ENCODE measurements around the gene CCDC88C.
"Not testable (repeated sequence)": the region's sequence is repeated elsewhere in the genome, so short reads cannot be mapped to it uniquely, and the experiment has no call there.

Gene CCDC88C

GRCh38 chr14:91261986-91262549 lies 155.6 kb downstream of the CCDC88C start:
- DNase-seq: no peak

- no peak for DNase-seq
Observed at GRCh38 chr14:91261115-91261514, 156.5 kb downstream of the CCDC88C start.

GRCh38 chr14:91258876-91259275 lies 158.7 kb downstream of the CCDC88C start:
- DNase-seq: no peak

- no peak for DNase-seq
Observed at GRCh38 chr14:91258011-91258618, 159.5 kb downstream of the CCDC88C start.

- DNase-seq: no peak
Observed at GRCh38 chr14:91257328-91258010, 160.2 kb downstream of the CCDC88C start.

- no peak for DNase-seq
Observed at GRCh38 chr14:91256661-91257060, 161.0 kb downstream of the CCDC88C start.

DNA sequence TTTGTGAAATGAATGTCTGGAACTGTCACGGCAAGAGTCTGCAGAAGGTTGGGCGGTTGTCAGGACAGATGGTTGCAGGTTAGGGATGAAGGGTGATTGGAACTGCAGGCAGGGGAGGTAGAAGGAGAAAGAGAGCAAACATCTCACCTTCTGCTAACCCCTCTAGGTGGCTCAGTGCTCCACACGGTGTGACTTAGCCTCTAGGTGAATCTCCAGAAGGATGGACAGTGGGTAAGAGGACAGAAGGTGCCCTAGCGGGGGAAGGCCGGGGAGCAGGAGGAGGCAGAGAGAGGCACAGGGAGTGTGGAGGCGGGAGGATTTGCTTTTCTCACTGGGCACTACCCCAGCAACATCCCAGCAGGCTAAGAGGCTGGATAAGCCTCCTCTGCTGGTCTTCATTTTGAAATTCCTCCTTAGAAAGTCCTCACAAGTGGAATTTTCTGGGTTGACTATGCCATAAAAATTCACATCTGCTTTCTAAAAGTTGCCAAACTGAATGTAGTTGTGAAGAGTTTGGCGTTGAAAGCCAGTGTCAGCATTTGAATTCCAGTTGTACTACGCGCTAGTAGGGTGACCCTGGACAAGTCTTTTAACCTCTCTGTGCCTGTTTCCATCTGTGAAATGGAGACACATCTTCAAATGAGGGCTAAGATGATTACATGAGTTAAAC lies 162.5 kb downstream of the CCDC88C start:
- no peak for DNase-seq

DNA sequence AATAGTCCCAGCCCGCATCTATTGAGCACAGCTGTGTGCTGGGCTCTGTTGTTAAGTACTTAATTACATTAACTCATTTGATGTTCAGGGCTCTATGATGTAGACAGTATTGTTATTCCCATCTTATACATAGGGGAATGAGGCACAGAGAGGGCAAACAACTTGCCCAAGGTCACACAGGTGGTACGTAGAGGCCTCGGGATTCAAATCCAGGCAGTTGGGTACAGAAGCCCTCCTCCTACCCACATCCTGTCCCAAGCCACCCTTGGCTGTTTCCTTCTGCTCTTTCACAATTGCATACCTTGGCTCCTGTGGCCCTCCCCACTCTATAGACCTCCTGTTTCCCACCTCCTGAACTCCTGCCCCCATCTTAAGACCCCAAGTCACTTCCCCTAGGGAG lies 163.2 kb downstream of the CCDC88C start:
- DNase-seq: no peak

DNA sequence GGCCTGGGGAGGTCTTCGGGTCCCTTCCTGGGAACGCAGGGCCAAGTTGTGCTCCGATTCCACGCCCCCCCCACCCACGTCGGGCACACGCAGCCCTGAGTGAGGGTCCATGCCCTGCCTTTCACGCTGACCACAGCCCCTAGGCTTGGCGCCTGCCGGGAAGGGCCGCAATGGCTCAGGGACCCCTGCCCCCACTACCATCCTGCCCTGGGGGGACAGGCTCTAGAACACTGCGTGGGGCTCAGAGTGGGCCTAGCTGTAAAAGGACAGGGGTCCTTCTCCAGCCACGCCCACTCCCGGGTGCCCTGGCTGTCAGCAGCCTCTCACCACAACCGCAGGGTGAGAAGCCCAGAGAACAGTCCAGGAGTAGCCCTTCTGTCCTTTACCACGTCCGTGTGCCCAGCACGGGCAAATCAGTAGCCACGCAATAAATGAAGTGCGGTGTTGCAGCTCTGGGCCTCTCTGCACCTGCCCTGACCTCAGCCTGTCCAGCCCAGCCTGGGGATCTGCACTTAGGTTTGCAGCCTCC lies 163.8 kb downstream of the CCDC88C start:
- DNase-seq: no peak

GRCh38 chr14:91252871-91253794 lies 164.5 kb downstream of the CCDC88C start:
- DNase-seq: no peak

- no peak for DNase-seq
Observed at GRCh38 chr14:91250912-91251311, 166.7 kb downstream of the CCDC88C start.

DNA sequence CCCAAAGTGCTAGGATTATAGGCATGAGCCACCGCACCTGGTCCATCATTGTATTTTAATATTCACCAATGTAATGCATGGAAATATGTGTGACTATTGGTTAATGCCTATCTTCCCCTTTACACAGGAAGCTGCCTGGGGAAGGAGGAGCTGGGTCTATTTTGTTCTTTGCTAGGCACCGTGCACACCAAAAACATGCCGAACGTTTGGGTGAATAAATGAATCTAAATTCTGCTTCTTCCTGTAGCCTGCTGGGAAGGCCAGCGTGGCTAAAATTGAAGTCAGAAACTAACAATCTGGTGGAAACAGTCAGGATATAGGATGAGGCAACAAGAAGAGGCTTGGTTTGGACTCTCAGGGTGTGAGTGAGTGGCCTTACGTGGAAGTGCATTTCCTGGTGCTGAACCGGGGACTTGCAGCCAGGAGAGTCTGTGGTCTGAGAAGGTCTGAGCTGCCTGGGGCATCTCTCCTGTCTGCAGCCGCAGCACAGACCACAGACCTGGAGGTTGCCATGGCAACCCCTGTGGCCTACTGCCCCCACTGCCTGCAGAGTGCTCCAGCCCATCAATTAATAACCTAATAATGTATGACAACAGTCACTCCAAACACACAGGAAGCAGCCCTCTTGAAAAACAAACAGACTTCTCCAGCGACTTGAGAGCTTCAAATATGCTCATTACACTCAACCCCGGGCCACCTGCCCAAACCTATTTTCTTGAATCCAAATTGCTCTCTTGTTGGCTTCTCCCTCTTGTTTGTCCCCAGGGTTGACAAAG lies 167.6 kb downstream of the CCDC88C start:
- no peak for DNase-seq

DNA sequence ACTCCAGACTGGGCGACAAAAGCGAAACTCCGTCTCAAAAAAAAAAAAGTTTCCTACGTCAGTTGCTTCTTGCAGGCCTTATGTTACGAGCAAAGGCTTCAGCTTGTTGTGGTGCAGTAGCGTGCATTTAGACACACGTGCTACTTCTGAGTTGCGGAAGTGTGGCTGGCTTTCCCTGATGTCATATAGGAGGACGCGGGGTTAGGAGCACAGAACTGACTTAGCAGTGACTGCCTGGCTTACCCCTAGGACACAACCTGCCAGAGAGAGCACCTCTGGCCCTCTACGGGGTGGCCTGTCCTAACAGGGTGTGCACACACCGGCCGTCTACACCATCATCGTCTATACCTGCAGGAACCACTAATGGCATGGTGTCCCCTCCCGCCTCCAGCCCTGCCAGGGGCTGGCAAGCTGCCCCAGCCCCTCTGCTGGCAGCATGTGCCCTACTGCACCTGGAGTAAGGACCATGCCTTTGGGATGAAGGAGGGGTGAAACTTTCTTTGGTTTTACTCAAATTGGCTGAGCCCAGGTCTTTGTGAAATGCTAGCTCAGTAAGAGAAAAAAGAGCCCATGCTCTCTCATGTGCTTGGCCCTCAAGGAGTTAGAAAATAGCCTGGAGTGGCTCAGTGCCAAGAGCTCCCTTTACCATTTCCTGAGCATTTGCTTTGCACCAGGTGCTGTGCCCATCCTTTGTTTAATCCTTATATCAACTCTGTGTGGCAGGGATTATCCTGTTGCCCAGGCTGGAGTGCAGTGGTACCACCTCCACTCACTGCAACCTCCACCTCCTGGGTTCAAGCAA lies 171.4 kb downstream of the CCDC88C start:
- no peak for DNase-seq

DNA sequence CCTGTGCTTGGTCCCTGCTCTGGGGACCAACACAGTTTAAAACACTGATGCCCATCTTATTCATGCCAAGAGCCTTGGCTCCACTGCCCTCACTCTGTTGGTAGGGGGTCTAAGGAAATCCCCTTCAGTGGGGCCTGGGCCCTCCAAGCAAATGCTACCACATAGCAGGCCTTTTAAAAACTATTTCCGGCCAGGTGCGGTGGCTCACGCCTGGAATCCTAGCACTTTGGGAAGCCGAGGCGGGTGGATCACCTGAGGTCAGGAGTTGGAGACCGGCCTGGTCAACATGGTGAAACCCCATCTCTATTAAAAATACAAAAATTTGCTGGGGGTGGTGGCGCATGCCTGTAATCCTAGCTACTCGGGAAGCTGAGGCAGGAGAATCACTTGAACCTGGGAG lies 172.0 kb downstream of the CCDC88C start:
- DNase-seq: not testable (repeated sequence)

- DNase-seq: no peak
Observed at GRCh38 chr14:91245029-91245428, 172.6 kb downstream of the CCDC88C start.

DNA sequence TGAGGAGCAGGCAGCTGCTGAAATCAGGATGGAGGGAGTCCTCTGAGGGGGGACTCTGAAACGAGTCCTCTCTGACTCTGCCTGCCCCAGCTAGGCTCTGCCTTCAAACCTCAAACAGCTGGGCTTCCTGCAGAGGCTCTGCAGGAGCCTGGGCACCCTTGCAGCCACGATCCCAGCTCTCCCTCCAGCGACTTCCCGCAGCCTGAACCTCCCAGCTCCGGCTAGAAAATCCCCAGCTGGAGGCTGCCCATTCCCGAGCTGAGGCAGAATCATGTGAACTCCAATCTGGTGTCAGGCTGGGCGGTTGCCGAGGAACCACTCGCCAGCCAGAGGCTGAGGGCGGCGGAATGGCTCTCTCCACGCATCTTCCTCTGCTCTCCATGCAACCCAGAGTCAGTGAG lies 173.1 kb downstream of the CCDC88C start, which contains the start of gene GPR68:
TSS of gene GPR68 (minus strand) at position 204 of the 401 bp plus-strand sequence. CDS start 9,654 bp downstream, outside the sequence.
- DNase-seq: peak; percentile 66

GRCh38 chr14:91243074-91243471 lies 174.5 kb downstream of the CCDC88C start:
- no peak for DNase-seq

- DNase-seq: no peak
Observed at GRCh38 chr14:91242635-91243034, 175.0 kb downstream of the CCDC88C start.

- DNase-seq: no peak
Observed at GRCh38 chr14:91241863-91242262, 175.8 kb downstream of the CCDC88C start.

GRCh38 chr14:91238661-91239060 lies 179.0 kb downstream of the CCDC88C start:
- DNase-seq: no peak

- no peak for DNase-seq
Observed at GRCh38 chr14:91238085-91238484, 179.5 kb downstream of the CCDC88C start.

All from right forelimb (tissue), 1 donor.